Inflammatory macrophage (primary cell): ENCODE measurements around the gene SOSTDC1.
"Not testable (repeated sequence)": the region's sequence is repeated elsewhere in the genome, so short reads cannot be mapped to it uniquely, and the experiment has no call there.

Experiments used
- DNase-seq, 2 donors: peaks; one replicate each; pipeline ENCODE4 v3.0.0-alpha.2; 2020 to 2022
- total RNA-seq, 18 experiments: gene quantifications; one replicate each; lab custom pipeline; 2026; ENCODE audit warnings: mixed read lengths in 6 of 18, inconsistent platforms in 2 of 18; lab: John Stamatoyannopoulos, UW

Gene SOSTDC1
- 0 to 0.16 (median 0) reads per million in 18 experiments for total RNA-seq

DNA sequence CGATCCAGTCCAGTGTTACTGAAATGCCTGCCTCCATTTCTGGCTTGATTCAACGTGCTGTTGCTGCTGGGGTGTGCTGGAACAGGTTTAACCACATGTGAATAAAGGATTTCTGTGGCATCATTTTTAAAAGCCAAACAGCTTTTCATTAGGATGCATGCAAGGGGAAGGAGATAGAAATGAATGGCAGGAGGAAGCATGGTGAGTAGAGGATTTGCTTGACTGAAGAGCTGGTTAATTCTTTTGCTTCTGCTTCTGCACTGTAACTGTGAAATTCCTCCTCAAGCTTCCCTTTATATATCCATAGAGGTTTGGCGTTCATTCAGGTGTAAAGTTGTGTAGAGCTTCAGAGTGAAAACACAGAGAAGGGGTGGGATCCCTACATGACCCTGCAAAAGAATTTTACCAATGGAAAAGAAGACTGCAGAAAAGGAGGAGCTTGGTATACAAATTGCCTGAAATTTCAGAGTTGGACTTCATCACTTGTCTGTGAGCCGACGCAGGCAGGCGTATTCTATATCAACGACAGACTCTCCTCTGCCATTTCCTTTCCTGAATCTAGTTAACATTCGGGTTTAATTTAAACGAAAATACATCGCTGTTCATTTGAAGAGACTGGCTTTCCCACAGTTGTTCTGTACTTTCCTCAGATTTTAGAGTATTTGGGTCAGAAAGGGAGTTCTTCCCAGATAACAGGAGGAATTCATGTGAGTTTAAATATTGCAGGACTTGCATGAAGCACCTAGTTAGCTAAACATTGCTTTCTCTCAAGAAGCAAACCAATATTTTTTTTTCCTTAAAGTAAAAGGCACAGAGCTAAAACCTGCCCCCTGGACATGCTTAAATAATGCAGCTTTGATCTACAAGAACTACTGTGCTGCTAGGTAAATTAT, at the start of gene SOSTDC1:
Gene SOSTDC1 (minus strand): TSS at position 270 of the 893 bp plus-strand sequence. CDS start 70 bp downstream, at position 200.
- no peak for DNase-seq

DNA sequence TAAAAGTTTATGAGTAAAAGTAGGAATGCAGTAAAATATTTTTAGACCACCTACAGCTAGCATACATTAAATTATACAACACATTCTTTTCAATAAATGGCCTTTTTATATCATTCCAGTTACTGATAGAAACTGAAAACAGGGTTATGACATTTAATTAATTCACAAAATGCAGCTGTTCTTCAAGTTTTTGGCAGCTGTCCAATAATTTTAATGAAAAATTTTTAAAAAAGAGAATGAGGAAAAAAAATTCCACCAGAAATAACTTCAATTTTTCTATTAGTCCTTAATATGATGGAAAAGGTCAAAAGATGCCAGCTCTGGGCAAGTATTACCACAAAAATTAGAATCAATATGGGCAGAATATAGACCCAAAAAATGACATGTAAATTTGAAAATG, 49.2 kb upstream of the SOSTDC1 start:
- no peak for DNase-seq

GRCh38 chr7:16514271-16514670, 48.7 kb upstream of the SOSTDC1 start:
- DNase-seq = no peak

- no peak for DNase-seq
Measured at GRCh38 chr7:16512097-16512496, 46.6 kb upstream of the SOSTDC1 start.

GRCh38 chr7:16511314-16511713, 45.8 kb upstream of the SOSTDC1 start:
- no peak for DNase-seq

DNA sequence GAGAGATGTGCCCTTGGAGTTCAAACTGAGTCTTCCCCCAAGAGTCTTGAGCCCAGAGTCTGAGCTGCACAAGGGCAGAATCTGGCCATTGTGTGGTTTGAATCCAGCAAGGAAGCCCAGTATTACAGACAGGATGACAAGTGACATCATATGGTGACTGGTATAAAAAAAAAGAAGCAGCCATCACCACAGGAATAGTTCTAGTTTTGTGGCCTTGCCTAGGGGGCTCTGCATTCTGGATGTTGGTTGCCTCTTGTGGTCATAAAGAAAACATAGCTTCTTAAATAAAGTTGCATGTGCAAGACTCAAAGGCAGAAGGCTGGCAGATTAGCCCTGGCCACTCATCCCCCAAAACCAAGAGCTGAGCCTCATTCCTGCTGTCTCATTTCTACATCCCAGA, 44.3 kb upstream of the SOSTDC1 start:
- DNase-seq = no peak

DNA sequence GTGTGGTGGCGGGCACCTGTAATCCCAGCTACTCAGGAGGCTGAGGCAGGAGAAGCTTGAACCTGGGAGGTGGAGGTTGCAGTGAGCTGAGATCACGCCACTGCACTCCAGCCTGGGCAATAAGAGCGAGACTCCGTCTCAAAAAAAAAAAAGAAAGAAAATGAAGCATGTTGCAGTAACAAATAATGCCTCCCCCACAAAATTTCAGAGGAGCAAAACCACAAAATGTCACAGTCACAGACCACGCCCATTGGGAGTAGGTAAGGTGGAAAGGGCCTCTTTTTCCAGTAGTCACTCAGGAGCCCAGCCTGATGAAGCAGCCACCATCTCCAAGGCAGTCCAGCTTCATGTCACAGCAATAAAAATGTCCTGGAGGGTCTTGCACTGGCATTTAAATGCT, 40.9 kb upstream of the SOSTDC1 start:
- not testable (repeated sequence) for DNase-seq

- no peak for DNase-seq
Measured at GRCh38 chr7:16504019-16504418, 38.5 kb upstream of the SOSTDC1 start.

- no peak for DNase-seq
Measured at GRCh38 chr7:16502303-16502702, 36.8 kb upstream of the SOSTDC1 start.

GRCh38 chr7:16498122-16498521, 32.6 kb upstream of the SOSTDC1 start:
- no peak for DNase-seq

GRCh38 chr7:16494955-16495719, 29.6 kb upstream of the SOSTDC1 start:
- DNase-seq = no peak

- DNase-seq = no peak
Measured at GRCh38 chr7:16494551-16494950, 29.0 kb upstream of the SOSTDC1 start.

DNA sequence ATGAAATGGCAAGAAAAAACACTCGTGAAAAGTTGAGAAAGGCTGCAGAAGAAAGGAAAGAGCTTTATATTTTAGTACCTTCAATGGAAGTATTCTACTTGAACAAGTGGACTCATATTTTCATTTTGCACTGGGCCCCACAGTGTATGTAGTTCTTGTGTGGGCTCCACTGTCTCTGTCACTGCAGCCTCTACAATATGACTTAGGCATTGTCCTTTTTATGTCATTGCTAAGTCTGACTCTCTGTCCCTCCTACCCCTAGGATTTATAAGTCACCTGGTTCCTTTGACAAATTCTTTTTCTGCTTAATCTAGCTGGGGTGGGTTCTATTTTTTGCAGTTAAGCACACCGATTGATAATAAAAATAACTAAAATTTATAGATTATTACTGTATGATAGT, 27.7 kb upstream of the SOSTDC1 start:
- DNase-seq = no peak

GRCh38 chr7:16492513-16493062, 27.1 kb upstream of the SOSTDC1 start:
- DNase-seq = no peak

DNA sequence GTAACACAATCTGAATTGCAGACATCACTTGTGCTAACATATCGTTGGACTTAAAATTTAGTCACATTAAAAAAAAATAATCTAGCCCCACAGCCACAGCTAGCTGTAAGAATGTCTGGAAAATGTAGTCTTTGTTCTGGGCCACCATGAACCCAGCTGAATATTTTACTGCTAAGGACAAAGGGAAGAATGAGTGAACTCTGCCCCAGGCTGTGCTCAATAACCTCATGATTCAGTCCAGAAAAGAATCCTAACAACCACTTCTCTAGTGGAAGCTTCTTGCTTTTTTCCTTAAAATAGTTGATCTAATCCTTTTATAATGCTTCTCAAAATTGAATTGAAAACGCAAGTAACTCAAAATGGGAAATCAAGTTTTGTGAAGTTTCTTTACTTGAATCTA, 25.6 kb upstream of the SOSTDC1 start:
- DNase-seq = no peak

DNA sequence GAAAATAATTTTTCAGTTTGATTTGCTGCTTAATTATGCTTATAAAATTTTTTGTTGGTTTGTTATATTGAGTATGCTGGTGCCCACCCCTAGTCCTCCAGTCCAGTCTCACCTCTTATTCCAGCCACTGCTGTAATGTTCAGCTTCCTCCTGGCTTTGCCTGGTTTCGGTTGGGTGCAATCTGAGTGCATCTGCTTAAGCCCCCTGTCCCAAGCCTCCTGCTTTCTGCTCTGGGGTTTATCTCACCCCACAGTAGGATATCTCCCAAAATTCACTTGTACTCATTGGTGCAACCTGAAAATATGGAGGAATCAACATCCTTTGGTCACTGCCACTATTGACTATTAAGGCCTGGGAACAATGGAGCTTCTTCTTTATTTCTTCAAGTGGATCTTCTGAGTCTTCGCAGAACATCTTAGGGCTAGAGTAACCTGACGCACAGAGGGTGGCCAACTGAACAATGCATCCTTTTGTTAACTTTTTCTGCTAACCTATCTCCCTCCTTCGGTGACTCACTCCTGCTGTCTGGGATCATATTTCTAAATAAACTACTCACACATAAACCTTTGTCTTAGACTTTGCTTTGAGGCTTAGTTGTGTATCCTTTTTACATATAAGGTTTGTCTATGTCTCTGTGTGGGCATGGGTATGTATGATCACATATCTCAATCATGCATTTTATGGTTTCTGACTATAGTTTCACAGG, 19.1 kb upstream of the SOSTDC1 start:
- no peak for DNase-seq

GRCh38 chr7:16479591-16479990, 14.1 kb upstream of the SOSTDC1 start:
- DNase-seq = no peak

DNA sequence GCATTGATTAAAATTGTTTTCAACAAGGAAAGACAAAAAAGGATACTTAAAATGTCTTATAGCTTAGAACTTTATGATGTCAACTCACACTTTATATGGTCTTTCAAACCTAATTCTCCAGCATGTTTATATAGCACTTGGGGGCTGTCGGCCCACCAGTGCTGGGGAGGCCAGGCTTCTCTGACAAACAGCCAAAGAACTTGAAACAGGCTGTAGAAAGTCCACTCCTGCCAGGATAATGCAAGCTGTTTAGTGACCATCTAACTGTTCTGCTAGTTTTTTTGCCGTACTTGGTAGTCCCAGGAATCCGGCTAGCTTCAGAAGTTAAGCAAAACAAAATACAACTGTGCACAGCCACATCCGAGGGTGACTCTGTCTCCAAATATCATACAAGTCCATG, 13.6 kb upstream of the SOSTDC1 start:
- DNase-seq = no peak

GRCh38 chr7:16471933-16472332, 6.4 kb upstream of the SOSTDC1 start:
- no peak for DNase-seq

- DNase-seq = no peak
Measured at GRCh38 chr7:16463949-16464715, 1.4 kb downstream of the SOSTDC1 start.

DNA sequence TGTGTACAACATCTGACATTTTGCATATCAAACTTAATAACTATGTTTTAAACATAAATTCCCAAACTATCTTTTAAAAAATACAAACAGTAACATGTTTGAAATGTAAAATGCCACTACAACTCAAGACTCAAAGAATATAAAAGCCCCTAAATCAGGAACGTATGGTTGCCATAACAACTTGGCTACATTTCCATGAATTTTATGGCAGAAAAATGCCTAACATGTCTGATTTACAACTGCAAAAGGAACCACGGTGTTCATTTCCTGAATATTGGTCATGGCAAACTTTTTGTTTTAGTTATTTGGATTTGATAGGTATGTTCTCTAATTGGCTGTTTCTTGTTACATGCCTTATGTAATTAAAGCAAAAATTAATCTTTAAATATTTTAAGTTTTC, 2.0 kb downstream of the SOSTDC1 start:
- DNase-seq = no peak

- no peak for DNase-seq
Measured at GRCh38 chr7:16462431-16462889, 3.1 kb downstream of the SOSTDC1 start.
